ENCODE measurements around the gene PTRH1. TPM values are rescaled to one million over a fixed set of nuclear protein-coding genes. Genes with fewer than 3 reads are reported as not detected.

PTRH1 gene
- total and polyA plus RNA-seq, 2 of the 13 experiments (the other 11 are each of a cell fraction or from before 2014, with no cell fraction given): 4.0 to 10.4 TPM

DNA sequence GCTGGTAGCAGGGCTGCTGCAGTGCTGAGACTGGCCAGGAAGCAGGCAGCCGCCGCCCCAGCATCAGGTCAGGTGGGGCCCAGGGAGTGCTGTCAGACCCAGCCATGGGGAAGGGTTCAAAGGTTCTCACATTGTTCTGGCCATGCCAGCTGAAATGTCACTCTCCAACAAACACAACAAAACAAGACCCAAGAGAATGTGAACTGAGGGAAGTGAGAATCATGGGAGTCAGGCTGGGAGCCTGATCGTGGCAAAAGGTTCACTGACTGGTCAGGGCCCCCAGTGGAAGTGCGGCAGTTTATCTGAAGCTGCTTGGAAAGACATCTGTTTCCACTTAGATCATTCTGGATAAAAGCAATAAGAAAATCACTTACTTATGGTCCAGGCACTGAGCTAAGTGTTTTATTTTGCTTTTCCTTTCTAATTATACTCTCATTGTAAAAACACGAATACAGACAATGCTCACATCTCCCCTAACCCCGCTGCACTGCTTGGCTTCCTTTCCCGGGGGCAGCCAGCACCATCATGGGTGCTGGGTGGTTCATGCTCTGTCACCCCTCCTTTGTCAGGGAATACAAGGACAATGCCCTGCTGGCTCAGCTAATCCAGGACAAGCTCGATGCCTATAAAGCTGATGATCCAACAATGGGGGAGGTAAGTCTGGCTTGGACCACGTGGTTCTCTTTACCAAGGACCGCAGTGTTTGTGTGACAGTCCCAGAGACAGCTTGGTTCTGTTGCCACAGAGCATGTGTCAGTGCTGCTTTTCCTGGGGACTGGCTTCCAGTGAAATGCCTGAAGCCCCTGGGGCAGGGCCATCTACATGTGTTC is 50.6 kb downstream of the PTRH1 start (continued):
- 0 out of 2 replicates have a peak, but pooled peaks have one; percentile 60 for TF ChIP-seq ZNF878 (CRISPR knock-in tag; IDR thresholded peaks at IDR 0.05)
- no peak for TF ChIP-seq SIN3B (IDR thresholded peaks at IDR 0.05; ENCODE audit: low read length)
- TF ChIP-seq, protein P1, sequence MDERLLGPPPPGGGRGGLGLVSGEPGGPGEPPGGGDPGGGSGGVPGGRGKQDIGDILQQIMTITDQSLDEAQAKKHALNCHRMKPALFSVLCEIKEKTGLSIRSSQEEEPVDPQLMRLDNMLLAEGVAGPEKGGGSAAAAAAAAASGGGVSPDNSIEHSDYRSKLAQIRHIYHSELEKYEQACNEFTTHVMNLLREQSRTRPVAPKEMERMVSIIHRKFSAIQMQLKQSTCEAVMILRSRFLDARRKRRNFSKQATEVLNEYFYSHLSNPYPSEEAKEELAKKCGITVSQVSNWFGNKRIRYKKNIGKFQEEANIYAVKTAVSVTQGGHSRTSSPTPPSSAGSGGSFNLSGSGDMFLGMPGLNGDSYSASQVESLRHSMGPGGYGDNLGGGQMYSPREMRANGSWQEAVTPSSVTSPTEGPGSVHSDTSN (CRISPR knock-in tag; IDR thresholded peaks at IDR 0.05): no peak
- TF ChIP-seq SNRNP70 (IDR thresholded peaks at IDR 0.05; ENCODE audit: low read depth, low read length): no peak
- TF ChIP-seq CC2D1A (CRISPR knock-in tag; IDR thresholded peaks at IDR 0.05): no peak
- no peak for TF ChIP-seq CBX2 (IDR thresholded peaks at IDR 0.05; ENCODE audit: low read depth, low read length)
- no peak for TF ChIP-seq CBX2 (CRISPR knock-in tag; IDR thresholded peaks at IDR 0.05; ENCODE audit: low read depth)
- TF ChIP-seq SMAD1 (CRISPR knock-in tag; IDR thresholded peaks at IDR 0.05; ENCODE audit: borderline replicate concordance, low read depth): no peak
- no peak for TF ChIP-seq AHR (CRISPR knock-in tag; IDR thresholded peaks at IDR 0.05)
- TF ChIP-seq, protein P2, sequence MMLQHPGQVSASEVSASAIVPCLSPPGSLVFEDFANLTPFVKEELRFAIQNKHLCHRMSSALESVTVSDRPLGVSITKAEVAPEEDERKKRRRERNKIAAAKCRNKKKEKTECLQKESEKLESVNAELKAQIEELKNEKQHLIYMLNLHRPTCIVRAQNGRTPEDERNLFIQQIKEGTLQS (CRISPR knock-in tag; IDR thresholded peaks at IDR 0.05): no peak
- TF ChIP-seq NRL (CRISPR knock-in tag; IDR thresholded peaks at IDR 0.05; ENCODE audit: borderline replicate concordance): no peak
- no peak for TF ChIP-seq SPEN (CRISPR knock-in tag; IDR thresholded peaks at IDR 0.05; ENCODE audit: low read depth)
- no peak for TF ChIP-seq PRPF4 (IDR thresholded peaks at IDR 0.05; ENCODE audit: low read depth, low read length, poor library complexity, severe bottlenecking)
- no peak for TF ChIP-seq HIVEP1 (CRISPR knock-in tag; IDR thresholded peaks at IDR 0.05)
- no peak for TF ChIP-seq SIN3A (IDR thresholded peaks at IDR 0.05; ENCODE audit: borderline replicate concordance, low read depth, low read length)
- TF ChIP-seq MYC (CRISPR knock-in tag; IDR thresholded peaks at IDR 0.05; ENCODE audit: borderline replicate concordance): no peak
- TF ChIP-seq BCL6 (CRISPR knock-in tag; IDR thresholded peaks at IDR 0.05): peak; percentile 34; the same call in 1 of the 2 replicates
- no peak for TF ChIP-seq RFXANK (CRISPR knock-in tag; IDR thresholded peaks at IDR 0.05)
- TF ChIP-seq ZNF670 (CRISPR knock-in tag; IDR thresholded peaks at IDR 0.05; ENCODE audit: borderline replicate concordance): no peak
- no peak for TF ChIP-seq CHD4 (IDR thresholded peaks at IDR 0.05; ENCODE audit: borderline replicate concordance, low read length)
- TF ChIP-seq ZNF44 (CRISPR knock-in tag; IDR thresholded peaks at IDR 0.05): no peak
- TF ChIP-seq HNRNPUL1 (IDR thresholded peaks at IDR 0.05; ENCODE audit: low read depth, low read length): no peak
- TF ChIP-seq ZBTB42 (CRISPR knock-in tag; IDR thresholded peaks at IDR 0.05): no peak
- TF ChIP-seq, protein P3, sequence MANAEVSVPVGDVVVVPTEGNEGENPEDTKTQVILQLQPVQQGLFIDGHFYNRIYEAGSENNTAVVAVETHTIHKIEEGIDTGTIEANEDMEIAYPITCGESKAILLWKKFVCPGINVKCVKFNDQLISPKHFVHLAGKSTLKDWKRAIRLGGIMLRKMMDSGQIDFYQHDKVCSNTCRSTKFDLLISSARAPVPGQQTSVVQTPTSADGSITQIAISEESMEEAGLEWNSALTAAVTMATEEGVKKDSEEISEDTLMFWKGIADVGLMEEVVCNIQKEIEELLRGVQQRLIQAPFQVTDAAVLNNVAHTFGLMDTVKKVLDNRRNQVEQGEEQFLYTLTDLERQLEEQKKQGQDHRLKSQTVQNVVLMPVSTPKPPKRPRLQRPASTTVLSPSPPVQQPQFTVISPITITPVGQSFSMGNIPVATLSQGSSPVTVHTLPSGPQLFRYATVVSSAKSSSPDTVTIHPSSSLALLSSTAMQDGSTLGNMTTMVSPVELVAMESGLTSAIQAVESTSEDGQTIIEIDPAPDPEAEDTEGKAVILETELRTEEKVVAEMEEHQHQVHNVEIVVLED (CRISPR knock-in tag; IDR thresholded peaks at IDR 0.05; ENCODE audit: borderline replicate concordance): no peak
- no peak for TF ChIP-seq HNRNPK (IDR thresholded peaks at IDR 0.05; ENCODE audit: low read depth, low read length, poor library complexity, severe bottlenecking)
- no peak for TF ChIP-seq TBL1XR1 (IDR thresholded peaks at IDR 0.05; ENCODE audit: borderline replicate concordance, low read length, partially characterized antibody)
- TF ChIP-seq KAT7 (CRISPR knock-in tag; IDR thresholded peaks at IDR 0.05; ENCODE audit: borderline replicate concordance): no peak
- TF ChIP-seq FOXA3 (CRISPR knock-in tag; IDR thresholded peaks at IDR 0.05): no peak
